GM12891 (cell line): ENCODE results near the gene CDCA4.

ENCODE experiments used
- POLR2A ChIP-seq: IDR thresholded peaks from 2 replicates; pipeline ENCODE4 v1.6.1; 2011; ENCODE audit warnings: low read depth, low read length, control low read depth
- POLR2AphosphoS5 ChIP-seq: IDR thresholded peaks from 2 replicates; pipeline ENCODE4 v1.6.1; 2011; ENCODE audit warnings: low read depth, low read length, control low read depth
- TAF1 ChIP-seq: IDR thresholded peaks from 2 replicates; pipeline ENCODE4 v1.6.1; 2011; ENCODE audit warnings: low read depth, low read length, control low read depth

GRCh38 chr14:104967386-104968152 is 53.3 kb downstream of the CDCA4 start:
- no peak for TF ChIP-seq POLR2A
- TF ChIP-seq POLR2AphosphoS5, result no peak
- no peak for TF ChIP-seq TAF1
